MM.1S (cell line): ENCODE data around the gene COX7A1.

Experiments used
- DNase-seq: peaks from one replicate; pipeline ENCODE4 v3.0.0-alpha.2; 2015
- H2AFZ ChIP-seq: fragments of 300-600 bp; sonication (generic); 2 replicates; pipeline ENCODE4 v1.6.0; 2016; ENCODE audit warnings: antibody characterized with exemption, low read length
- H3F3A ChIP-seq: fragments of 300-600 bp; sonication (generic); 2 replicates; pipeline ENCODE4 v1.6.1; 2016; ENCODE audit warnings: mild to moderate bottlenecking, antibody characterized with exemption, low read length, moderate library complexity, mixed read lengths; ENCODE audit not compliant: insufficient read depth
- H3K27ac ChIP-seq: fragments of 300-600 bp; sonication (generic); 2 replicates; pipeline ENCODE4 v1.5.1; 2016; ENCODE audit warnings: mild to moderate bottlenecking, low read length
- H3K27me3 ChIP-seq: fragments of 300-600 bp; sonication (generic); replicated peaks from 2 replicates; pipeline ENCODE4 v1.6.0; 2016; ENCODE audit warnings: low read length; ENCODE audit not compliant: insufficient read depth
- H3K36me3 ChIP-seq: fragments of 300-600 bp; sonication (generic); replicated peaks from 2 replicates; pipeline ENCODE4 v1.6.1; 2016; ENCODE audit warnings: mild to moderate bottlenecking, low read length, mixed read lengths; ENCODE audit not compliant: insufficient read depth
- H3K4me1 ChIP-seq: fragments of 300-600 bp; sonication (generic); 2 replicates; pipeline ENCODE4 v1.6.1; 2016; ENCODE audit warnings: low read length, mixed read lengths
- H3K4me2 ChIP-seq: fragments of 300-600 bp; sonication (generic); 2 replicates; pipeline ENCODE4 v1.6.0; 2016; ENCODE audit warnings: low read depth, low read length
- H3K4me3 ChIP-seq: fragments of 300-600 bp; sonication (generic); 2 replicates; pipeline ENCODE4 v1.5.1; 2016; ENCODE audit warnings: low read length, mixed read lengths
- H3K79me2 ChIP-seq: fragments of 300-600 bp; sonication (generic); 2 replicates; pipeline ENCODE4 v1.6.1; 2016; ENCODE audit warnings: mixed run types, low read length, mixed read lengths
- H3K9ac ChIP-seq: fragments of 300-600 bp; sonication (generic); 2 replicates; pipeline ENCODE4 v1.6.1; 2016; ENCODE audit warnings: low read length, mixed read lengths
- H3K9me2 ChIP-seq: fragments of 300-600 bp; sonication (generic); replicated peaks from 2 replicates; pipeline ENCODE4 v1.6.1; 2016; ENCODE audit warnings: mild to moderate bottlenecking, low read length, mixed read lengths; ENCODE audit not compliant: insufficient read depth
- H3K9me3 ChIP-seq: fragments of 300-600 bp; sonication (generic); replicated peaks from 2 replicates; pipeline ENCODE4 v1.6.1; 2016; ENCODE audit warnings: mild to moderate bottlenecking, low read length, mixed read lengths; ENCODE audit not compliant: insufficient read depth
- H4K20me1 ChIP-seq: fragments of 300-600 bp; sonication (generic); 2 replicates; pipeline ENCODE4 v1.6.1; 2016; ENCODE audit warnings: mild to moderate bottlenecking, low read length, moderate library complexity, mixed read lengths; ENCODE audit not compliant: insufficient read depth
- CTCF ChIP-seq: fragments of 300-600 bp; sonication (generic); IDR thresholded peaks from 2 replicates; pipeline ENCODE4 v1.5.1; 2016; ENCODE audit warnings: antibody characterized with exemption, low read length, mixed read lengths
- EZH2 ChIP-seq: fragments of 300-600 bp; sonication (generic); optimal IDR thresholded peaks from 2 replicates; pipeline ENCODE3; 2017; ENCODE audit warnings: low read depth, mild to moderate bottlenecking, antibody characterized with exemption, low read length, mixed read lengths
- EZH2phosphoT487 ChIP-seq: fragments of 300-600 bp; sonication (generic); IDR thresholded peaks from 2 replicates; pipeline ENCODE4 v1.6.1; 2018; ENCODE audit warnings: antibody characterized with exemption, low read length

The COX7A1 gene

DNA sequence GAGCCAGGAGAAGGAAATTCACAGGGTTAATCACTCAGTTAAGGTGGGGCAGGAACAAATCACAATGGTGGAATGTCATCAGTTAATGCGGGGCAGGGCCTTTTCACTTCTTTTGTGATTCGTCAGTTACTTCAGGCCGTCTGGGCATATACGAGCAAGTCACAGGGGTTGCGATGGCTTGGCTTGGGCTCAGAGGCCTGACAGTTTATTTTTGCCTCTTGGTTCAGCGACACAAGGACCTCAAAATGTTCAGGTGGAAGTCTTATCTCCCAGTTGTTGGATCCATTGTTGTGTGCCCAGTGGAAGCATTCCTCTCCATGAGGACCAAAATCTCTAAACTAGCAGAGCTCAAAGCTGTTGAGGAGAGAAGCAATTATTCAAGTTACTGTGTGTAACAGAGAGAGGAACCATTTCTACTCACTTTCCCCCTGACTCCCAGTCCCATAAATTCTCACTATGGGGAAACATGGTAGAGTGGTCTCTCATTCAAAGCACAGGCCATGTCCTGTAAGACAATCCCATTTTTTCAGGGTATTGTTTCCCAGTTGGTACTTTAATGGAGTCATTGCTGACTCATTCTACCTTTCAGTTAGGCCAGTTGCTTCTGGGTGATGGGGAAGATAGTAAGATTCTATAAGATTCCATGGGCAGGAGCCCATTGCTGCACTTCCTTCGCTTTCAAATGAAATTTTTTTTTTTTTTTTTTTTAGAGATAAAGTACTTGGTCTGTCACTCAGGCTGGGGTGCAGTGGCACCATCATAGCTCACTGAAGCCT, 8.8 kb upstream of the COX7A1 start:
- Histone ChIP-seq H3F3A (no peaks in the 10 kb centered on the region), H3K4me1 (no peaks in the 10 kb centered on the region), H3K9me3 (no peaks in the 10 kb centered on the region), H3K4me3 (no peak overlapping the region), H3K27ac (no peak overlapping the region), H3K9ac (no peak overlapping the region), H3K79me2 (no peaks in the 10 kb centered on the region), H3K27me3 (no peaks in the 10 kb centered on the region), H3K4me2 (no peak overlapping the region), H3K9me2 (no peaks in the 10 kb centered on the region), H3K36me3 (no peaks in the 10 kb centered on the region), H2AFZ (no peak overlapping the region), H4K20me1 (no peaks in the 10 kb centered on the region)
- TF ChIP-seq EZH2phosphoT487 (no peak), CTCF (no peak), EZH2 (no peak)
- no peak for DNase-seq

GRCh38 chr19:36153126-36153525, 879 bp upstream of the COX7A1 start:
- H2AFZ ChIP-seq = no peak overlapping the region
- no peaks in the 10 kb centered on the region for H3K79me2 ChIP-seq
- H4K20me1 ChIP-seq = no peaks in the 10 kb centered on the region
- no peak for DNase-seq
- H3K27me3 ChIP-seq = no peaks in the 10 kb centered on the region
- no peak overlapping the region for H3K27ac ChIP-seq
- H3K9me3 ChIP-seq = no peaks in the 10 kb centered on the region
- TF ChIP-seq EZH2 = no peak
- no peak for TF ChIP-seq EZH2phosphoT487
- TF ChIP-seq CTCF = no peak
- no peak overlapping the region for H3K9ac ChIP-seq
- H3K9me2 ChIP-seq = no peaks in the 10 kb centered on the region
- H3K36me3 ChIP-seq = 0 out of 2 replicates have a peak, but pooled peaks cover 4% of the 10 kb centered on the region
- H3K4me1 ChIP-seq = no peaks in the 10 kb centered on the region
- H3K4me3 ChIP-seq = no peak overlapping the region
- H3F3A ChIP-seq = no peaks in the 10 kb centered on the region
- H3K4me2 ChIP-seq = no peak overlapping the region

GRCh38 chr19:36152019-36152351, 262 bp downstream of the COX7A1 start:
- H3K4me3 ChIP-seq = no peak overlapping the region
- H2AFZ ChIP-seq = no peak overlapping the region
- TF ChIP-seq EZH2phosphoT487 (no peak), CTCF (no peak), EZH2 (no peak)
- H3K27ac ChIP-seq = no peak overlapping the region
- DNase-seq = no peak
- 0 out of 2 replicates have a peak, but pooled peaks cover 4% of the 10 kb centered on the region for H3K36me3 ChIP-seq
- H3F3A ChIP-seq = no peaks in the 10 kb centered on the region
- no peaks in the 10 kb centered on the region for H4K20me1 ChIP-seq
- H3K9me3 ChIP-seq = no peaks in the 10 kb centered on the region
- H3K27me3 ChIP-seq = no peaks in the 10 kb centered on the region
- no peaks in the 10 kb centered on the region for H3K4me1 ChIP-seq
- no peak overlapping the region for H3K9ac ChIP-seq
- no peaks in the 10 kb centered on the region for H3K9me2 ChIP-seq
- H3K79me2 ChIP-seq = no peaks in the 10 kb centered on the region
- no peak overlapping the region for H3K4me2 ChIP-seq
